22Rv1 (cell line): ENCODE results near the gene BPIFA2.

Source experiments
- CTCF ChIP-seq: fragments of 450-650 bp; IDR thresholded peaks from 2 replicates; pipeline ENCODE4 v1.5.1; 2017; ENCODE audit warnings: mild to moderate bottlenecking
- ZFX ChIP-seq: fragments of 450-650 bp; IDR thresholded peaks from 2 replicates; pipeline ENCODE4 v1.6.1; 2017; ENCODE audit warnings: antibody characterized with exemption, borderline replicate concordance

GRCh38 chr20:33119725-33120720 lies 47.9 kb upstream of the BPIFA2 start:
- no peak for TF ChIP-seq CTCF
- no peak for TF ChIP-seq ZFX
